Left renal cortex interstitium (tissue), 4 donors: ENCODE measurements around the gene PLAC9. TPM values are rescaled to one million over a fixed set of nuclear protein-coding genes. Genes with fewer than 3 reads are reported as not detected.

ENCODE experiments used
- DNase-seq, 4 donors: peaks; one replicate each; pipeline ENCODE4 v3.0.0-alpha.2; 2013; ENCODE audit warnings: low read depth in 4 of 4, low spot score in 2 of 4, missing footprints in 1 of 4
- polyA plus RNA-seq, 4 donors: library from polyadenylated mRNA; unstranded; fragments of 120-200 nt; gene quantifications; one replicate each; pipeline ENCODE4 v1.2.1, GENCODE V29; 2013; ENCODE audit not compliant: insufficient read length in 4 of 4

The PLAC9 gene
- polyA plus RNA-seq, 4 donors: 15.2 to 34.7 (median 26.6) TPM

GRCh38 chr10:80177781-80178636 is 45.5 kb downstream of the PLAC9 start:
- no peak for DNase-seq

- DNase-seq: no peak
These were observed 50.5 kb downstream of the PLAC9 start for GRCh38 chr10:80182986-80183385.

DNA sequence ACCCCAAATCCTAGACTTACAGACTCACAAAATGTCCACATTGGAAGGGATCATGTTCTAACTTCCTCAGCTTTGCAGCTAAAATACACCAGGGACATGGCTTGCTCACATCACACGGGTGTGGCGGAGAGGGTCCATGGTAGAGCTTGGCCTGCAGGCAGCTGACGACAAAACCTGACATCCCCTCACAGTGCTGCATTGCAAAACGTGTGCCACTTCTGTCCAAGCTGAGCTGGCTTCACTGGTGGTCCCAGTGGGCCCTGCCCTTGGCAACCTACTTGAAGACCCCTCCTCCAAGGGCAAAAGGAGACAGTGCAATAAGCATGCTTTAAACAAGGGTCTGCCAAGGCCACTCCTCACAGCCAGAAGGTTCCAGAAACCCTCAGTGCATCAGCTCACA is 50.9 kb downstream of the PLAC9 start:
- DNase-seq: no peak

GRCh38 chr10:80184291-80184690 is 51.8 kb downstream of the PLAC9 start:
- DNase-seq: no peak

- DNase-seq: no peak
These were observed 53.2 kb downstream of the PLAC9 start for GRCh38 chr10:80185578-80186299.

GRCh38 chr10:80186364-80187012 is 54.0 kb downstream of the PLAC9 start:
- DNase-seq: no peak

DNA sequence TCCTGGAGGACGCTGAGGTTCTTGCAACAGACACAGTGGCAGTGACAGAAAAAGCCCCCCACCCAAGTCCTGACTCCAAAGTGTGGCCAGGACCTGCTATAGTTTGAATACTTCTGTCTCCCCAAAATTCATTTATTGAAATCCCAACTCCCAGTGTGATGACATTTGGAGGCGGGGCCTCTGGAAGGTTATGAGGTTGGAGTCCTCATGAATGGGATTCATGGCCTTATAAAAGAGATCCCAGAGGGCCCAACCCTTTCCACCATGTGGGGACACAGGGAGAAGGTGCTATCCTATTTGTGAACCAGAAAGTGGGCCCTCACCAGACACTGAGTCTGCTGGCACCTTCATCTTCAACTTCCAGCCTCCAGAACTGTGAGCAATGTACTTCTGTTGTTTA is 54.5 kb downstream of the PLAC9 start:
- no peak for DNase-seq

DNA sequence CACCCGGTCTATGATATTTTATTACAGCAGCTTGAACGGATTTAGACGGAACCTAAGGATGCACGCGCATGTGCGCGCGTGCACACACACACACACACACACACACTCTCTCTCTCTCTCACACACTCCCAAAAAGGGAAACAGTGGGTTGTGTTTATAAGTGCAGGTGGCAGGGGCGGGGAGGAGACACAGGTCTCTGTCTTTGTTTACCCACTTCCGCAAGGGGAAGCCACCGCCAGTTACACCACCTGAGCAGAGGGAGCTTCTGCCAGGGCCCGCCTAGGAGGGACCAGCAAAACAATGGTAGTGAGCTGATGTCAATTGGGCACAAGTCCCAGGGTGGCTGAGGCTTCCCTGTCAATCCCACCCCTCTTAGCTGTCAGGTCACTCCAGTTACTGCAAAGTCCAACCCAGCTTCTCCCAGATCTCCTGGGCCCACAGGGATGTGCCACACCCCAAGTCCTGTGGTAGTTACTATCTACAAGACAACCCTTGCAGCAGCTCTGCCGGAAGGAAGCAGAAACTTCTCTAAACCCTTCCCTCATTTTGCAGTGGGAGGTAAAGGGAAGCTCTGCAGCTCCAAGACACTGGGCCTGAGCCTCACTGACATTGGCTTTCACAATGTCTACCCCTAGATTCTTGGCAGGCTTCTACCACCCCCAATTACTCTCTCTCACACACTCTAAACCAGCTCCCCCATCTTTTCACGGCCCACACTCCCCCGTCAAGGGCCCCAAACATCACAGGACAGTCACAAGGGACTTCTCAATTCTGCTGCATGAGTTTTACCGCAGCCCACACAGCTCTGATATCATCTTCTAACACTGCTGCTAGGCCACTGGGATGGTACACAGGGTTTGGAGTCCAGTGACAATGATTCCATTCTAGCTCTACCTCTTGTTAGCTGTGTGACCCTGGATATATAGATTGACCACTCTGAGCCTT is 55.2 kb downstream of the PLAC9 start:
- no peak for DNase-seq

DNA sequence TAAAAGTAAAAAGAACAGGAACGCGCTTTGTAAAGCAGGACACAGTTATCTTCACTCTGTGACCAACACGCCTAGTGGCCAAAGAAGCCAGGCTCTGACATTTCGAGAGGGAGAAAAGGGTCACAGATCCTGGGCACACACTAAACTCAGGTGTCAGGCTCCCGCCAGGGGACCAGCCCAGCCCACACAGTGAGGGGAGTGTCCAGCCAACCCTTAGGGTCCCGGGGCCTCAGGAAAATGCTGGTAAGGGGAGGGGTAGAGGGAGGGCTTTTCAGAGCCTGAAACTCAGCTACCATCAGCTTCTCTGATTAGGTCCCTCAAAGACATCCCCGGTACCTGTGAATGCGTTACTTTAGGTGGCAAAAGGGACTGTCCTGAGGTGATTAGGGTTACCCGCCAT is 56.2 kb downstream of the PLAC9 start:
- DNase-seq: no peak

DNA sequence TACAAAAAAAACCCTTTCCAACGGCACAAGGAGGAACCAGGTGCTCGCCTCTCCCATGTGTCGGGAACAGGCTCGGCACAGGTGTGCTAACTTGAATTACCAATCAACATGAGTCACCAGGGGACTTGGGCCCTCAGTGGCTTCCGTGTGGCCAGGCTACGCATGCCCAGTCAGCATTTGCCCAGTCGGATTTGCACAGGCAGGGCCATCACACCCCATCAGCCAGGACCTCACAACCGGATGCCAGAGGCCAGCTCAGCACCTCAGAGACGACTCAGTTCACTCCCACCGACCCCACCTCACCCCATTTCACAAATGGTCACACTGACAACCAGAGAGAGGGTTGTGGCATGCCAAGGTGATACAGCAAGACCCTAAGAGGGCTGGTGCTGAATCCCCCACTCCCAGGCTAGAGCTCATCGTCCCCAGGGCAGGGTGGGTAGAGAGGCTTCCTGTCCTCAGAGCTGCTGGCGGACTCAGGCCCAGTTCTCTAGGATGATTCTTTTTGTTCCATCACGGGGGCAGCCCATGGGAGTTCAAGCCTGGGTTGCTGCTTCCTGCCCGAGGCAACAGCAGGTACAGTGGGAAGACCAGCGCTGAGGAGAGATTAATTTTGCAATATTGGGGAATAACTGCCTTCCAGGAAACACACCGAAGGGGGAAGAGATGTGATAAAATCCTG is 59.2 kb downstream of the PLAC9 start:
- no peak for DNase-seq

DNA sequence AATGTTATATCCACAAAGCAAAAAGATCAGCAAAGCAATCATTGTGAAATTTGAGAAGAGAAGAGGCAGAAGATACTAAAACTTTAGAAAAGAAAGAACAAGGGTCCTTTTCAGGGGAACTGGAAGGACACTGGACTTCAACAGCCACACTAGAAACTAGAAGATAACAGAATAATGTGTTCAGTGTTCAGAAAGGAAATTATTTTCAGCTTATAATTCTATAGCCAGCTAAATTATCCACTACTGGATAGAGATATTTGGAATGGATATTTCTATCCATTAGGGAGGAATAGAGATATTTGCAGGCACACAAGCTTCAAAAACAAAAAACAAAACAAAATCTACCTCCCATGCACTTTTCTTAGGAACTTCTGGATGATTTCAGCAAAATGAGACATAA is 60.0 kb downstream of the PLAC9 start:
- DNase-seq: no peak

DNA sequence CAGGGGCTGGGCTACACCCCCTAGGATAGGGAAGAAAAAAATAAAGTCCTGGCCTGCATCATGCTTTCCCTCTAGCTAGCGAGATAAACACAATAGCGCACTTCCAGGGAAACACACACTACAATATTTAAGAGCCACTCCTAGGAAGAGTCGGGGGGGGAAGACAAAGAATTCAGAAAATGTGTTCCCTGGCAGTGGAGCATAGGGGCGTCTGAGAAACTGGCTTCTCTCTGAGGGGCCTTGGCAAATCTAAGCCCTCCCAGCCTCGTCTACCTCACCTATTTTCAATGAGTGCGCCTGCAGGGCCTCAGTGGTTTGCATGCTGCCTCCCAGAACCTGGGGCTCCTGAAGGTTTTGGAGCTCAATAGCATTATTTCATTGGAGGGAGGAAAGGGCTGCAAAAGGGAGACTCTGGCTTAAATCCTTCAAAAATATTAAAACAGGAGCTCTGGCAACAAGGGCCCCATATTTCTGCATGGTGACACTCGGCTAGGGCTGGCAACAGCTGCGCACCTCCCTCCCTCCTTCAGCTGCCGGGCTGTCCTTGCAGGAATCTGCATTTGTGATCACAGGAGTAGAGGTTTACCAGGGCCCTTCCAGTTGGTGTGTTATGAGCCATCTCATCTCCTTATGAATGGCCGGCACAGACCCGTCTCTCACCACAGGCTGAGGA is 62.0 kb downstream of the PLAC9 start:
- no peak for DNase-seq

Other genes with a start within 250 kb of the PLAC9 start
- gene SFTPD, start 183.6 kb upstream of the PLAC9 start, polyA plus RNA-seq: 1 to 10 TPM in 3 of 4 donors, under 1 TPM in 1; 0.97 to 2.0 (median 1.3) TPM
- 10 to 100 TPM; 49.6 to 62.5 (median 56.5) TPM for gene TMEM254, start 54.1 kb upstream of the PLAC9 start, polyA plus RNA-seq
- gene ANXA11, start 72.8 kb downstream of the PLAC9 start, polyA plus RNA-seq: 100 to 1,000 TPM; 119 to 153 (median 135) TPM
- gene MAT1A, start 156.9 kb downstream of the PLAC9 start, polyA plus RNA-seq: 1 to 10 TPM in 1 of 4 donors, under 1 TPM in 3; 0.87 to 2.1 (median 0.94) TPM
- under 1 TPM in 2 of 4 donors, not detected in 2; 0.17 to 0.76 TPM for gene DYDC1, start 224.0 kb downstream of the PLAC9 start, polyA plus RNA-seq
- 1 to 10 TPM; 1.4 to 2.7 (median 1.6) TPM for gene DYDC2, start 224.1 kb downstream of the PLAC9 start, polyA plus RNA-seq